ENCODE results near the gene C6orf136. TPM values are rescaled to one million over a fixed set of nuclear protein-coding genes. Genes with fewer than 3 reads are reported as not detected.

The C6orf136 gene
- total and polyA plus RNA-seq, 9 of the 15 experiments (the other 6 are each of a cell fraction or from before 2014, with no cell fraction given), result 14.1 to 63.1 (median 18.4) TPM

- TF ChIP-seq, protein P1, sequence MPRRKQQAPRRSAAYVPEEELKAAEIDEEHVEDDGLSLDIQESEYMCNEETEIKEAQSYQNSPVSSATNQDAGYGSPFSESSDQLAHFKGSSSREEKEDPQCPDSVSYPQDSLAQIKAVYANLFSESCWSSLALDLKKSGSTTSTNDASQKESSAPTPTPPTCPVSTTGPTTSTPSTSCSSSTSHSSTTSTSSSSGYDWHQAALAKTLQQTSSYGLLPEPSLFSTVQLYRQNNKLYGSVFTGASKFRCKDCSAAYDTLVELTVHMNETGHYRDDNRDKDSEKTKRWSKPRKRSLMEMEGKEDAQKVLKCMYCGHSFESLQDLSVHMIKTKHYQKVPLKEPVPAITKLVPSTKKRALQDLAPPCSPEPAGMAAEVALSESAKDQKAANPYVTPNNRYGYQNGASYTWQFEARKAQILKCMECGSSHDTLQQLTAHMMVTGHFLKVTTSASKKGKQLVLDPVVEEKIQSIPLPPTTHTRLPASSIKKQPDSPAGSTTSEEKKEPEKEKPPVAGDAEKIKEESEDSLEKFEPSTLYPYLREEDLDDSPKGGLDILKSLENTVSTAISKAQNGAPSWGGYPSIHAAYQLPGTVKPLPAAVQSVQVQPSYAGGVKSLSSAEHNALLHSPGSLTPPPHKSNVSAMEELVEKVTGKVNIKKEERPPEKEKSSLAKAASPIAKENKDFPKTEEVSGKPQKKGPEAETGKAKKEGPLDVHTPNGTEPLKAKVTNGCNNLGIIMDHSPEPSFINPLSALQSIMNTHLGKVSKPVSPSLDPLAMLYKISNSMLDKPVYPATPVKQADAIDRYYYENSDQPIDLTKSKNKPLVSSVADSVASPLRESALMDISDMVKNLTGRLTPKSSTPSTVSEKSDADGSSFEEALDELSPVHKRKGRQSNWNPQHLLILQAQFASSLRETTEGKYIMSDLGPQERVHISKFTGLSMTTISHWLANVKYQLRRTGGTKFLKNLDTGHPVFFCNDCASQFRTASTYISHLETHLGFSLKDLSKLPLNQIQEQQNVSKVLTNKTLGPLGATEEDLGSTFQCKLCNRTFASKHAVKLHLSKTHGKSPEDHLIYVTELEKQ (CRISPR knock-in tag; IDR thresholded peaks at IDR 0.05), result no peak
- peak; percentile 86 for TF ChIP-seq PCBP1 (IDR thresholded peaks at IDR 0.05; ENCODE audit: low read depth, low read length, poor library complexity, severe bottlenecking)
- no peak for TF ChIP-seq SETDB1 (IDR thresholded peaks at IDR 0.05; ENCODE audit: low read length)
- TF ChIP-seq ZNF76 (CRISPR knock-in tag; IDR thresholded peaks at IDR 0.05; ENCODE audit: borderline replicate concordance), result 0 out of 2 replicates have a peak, but pooled peaks have one; percentile 76
- TF ChIP-seq MEIS2 (IDR thresholded peaks at IDR 0.05; ENCODE audit: partially characterized antibody), result no peak
- TF ChIP-seq, protein P2, sequence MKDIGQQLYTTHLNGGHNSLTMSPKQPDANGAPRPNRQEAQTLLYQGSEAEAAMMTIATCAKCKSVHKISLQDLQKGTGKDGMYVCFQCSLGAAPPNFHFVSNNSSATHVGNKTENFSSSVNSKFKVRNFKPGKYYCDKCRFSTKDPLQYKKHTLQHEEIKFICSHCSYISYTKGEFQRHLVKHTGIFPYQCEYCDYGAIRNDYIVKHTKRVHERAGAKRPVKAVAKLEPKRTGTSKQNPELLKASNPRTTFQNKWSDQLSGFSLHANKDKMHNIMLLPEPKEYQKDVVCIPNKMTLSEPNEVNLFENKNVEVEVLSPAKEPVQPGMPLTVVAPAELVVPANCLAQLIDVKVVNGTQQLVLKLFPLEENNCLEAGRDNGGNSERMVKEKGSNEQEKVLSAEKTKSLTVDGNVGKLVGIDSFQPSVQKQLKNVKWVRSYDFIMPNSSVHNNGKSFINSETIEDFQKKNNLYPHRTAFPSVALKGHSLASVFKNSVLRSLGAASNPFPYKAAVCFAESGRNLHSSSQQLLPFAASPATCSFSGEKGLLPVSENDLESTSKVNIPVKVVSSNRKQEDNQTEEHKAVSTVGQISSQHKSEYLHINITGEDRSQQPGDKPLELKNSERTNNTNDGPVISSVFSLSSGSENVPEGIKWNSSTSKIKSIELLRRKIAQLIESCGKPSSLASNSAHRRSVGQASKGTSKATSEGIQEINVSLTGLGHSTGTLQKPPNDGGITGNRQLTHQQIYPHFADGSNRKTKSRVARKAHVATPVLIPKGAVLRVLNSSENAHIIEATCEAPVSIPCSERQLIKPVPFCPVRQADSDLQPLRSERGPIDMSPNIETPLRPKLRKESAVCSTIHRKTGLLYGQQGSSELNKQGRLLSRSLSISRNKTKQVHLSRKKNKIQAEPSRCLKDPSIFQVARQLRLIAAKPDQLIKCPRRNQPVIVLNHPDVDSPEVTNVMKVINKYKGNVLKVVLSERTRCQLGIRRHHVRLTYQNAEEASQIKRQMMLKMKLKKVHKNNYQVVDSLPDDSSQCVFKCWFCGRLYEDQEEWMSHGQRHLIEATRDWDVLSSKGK (CRISPR knock-in tag; IDR thresholded peaks at IDR 0.05), result peak; percentile 86; the same call in 1 of the 2 replicates
- TF ChIP-seq, protein P3, sequence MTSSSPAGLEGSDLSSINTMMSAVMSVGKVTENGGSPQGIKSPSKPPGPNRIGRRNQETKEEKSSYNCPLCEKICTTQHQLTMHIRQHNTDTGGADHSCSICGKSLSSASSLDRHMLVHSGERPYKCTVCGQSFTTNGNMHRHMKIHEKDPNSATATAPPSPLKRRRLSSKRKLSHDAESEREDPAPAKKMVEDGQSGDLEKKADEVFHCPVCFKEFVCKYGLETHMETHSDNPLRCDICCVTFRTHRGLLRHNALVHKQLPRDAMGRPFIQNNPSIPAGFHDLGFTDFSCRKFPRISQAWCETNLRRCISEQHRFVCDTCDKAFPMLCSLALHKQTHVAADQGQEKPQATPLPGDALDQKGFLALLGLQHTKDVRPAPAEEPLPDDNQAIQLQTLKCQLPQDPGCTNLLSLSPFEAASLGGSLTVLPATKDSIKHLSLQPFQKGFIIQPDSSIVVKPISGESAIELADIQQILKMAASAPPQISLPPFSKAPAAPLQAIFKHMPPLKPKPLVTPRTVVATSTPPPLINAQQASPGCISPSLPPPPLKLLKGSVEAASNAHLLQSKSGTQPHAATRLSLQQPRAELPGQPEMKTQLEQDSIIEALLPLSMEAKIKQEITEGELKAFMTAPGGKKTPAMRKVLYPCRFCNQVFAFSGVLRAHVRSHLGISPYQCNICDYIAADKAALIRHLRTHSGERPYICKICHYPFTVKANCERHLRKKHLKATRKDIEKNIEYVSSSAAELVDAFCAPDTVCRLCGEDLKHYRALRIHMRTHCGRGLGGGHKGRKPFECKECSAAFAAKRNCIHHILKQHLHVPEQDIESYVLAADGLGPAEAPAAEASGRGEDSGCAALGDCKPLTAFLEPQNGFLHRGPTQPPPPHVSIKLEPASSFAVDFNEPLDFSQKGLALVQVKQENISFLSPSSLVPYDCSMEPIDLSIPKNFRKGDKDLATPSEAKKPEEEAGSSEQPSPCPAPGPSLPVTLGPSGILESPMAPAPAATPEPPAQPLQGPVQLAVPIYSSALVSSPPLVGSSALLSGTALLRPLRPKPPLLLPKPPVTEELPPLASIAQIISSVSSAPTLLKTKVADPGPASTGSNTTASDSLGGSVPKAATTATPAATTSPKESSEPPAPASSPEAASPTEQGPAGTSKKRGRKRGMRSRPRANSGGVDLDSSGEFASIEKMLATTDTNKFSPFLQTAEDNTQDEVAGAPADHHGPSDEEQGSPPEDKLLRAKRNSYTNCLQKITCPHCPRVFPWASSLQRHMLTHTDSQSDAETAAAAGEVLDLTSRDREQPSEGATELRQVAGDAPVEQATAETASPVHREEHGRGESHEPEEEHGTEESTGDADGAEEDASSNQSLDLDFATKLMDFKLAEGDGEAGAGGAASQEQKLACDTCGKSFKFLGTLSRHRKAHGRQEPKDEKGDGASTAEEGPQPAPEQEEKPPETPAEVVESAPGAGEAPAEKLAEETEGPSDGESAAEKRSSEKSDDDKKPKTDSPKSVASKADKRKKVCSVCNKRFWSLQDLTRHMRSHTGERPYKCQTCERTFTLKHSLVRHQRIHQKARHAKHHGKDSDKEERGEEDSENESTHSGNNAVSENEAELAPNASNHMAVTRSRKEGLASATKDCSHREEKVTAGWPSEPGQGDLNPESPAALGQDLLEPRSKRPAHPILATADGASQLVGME (CRISPR knock-in tag; IDR thresholded peaks at IDR 0.05), result 0 out of 2 replicates have a peak, but pooled peaks have one; percentile 36
- 0 out of 2 replicates have a peak, but pooled peaks have one; percentile 10 for TF ChIP-seq ZNF583 (CRISPR knock-in tag; IDR thresholded peaks at IDR 0.05)
- TF ChIP-seq SAFB (IDR thresholded peaks at IDR 0.05; ENCODE audit: borderline replicate concordance, low read depth, low read length), result no peak
- TF ChIP-seq ARID1B (IDR thresholded peaks at IDR 0.05), result peak; percentile 52; the same call in 1 of the 2 replicates
- TF ChIP-seq KLF10 (CRISPR knock-in tag; IDR thresholded peaks at IDR 0.05), result peak; percentile 88; the same call in 1 of the 2 replicates
- TF ChIP-seq SREBF2 (CRISPR knock-in tag; IDR thresholded peaks at IDR 0.05), result no peak
- no peak for TF ChIP-seq NRF1 (conservative IDR thresholded peaks at IDR 0.05 in 1 of 2, IDR thresholded peaks at IDR 0.05 in 1 of 2)
- no peak; the same call in 1 of the 2 replicates for TF ChIP-seq ZNF274 (IDR thresholded peaks at IDR 0.05; ENCODE audit: borderline replicate concordance, low read depth, low read length)
These were observed 29.9 kb upstream of the C6orf136 start, which contains the start of gene PPP1R10 (continued) for GRCh38 chr6:30616811-30617564.

Measured in K562 (cell line).